ENCODE results near the gene MOCOS. TPM values are rescaled to one million over a fixed set of nuclear protein-coding genes. Genes with fewer than 3 reads are reported as not detected.
"Not testable (repeated sequence)": the region's sequence is repeated elsewhere in the genome, so short reads cannot be mapped to it uniquely, and the experiment has no call there.

The MOCOS gene
- total RNA-seq, 2 experiments from 2014 or later = 0.19 to 0.23 TPM

- POLR2A ChIA-PET = no interaction called here
- Mint-ChIP-seq H3K9me3 (no peaks in the 10 kb centered on the region), H3K4me1 (peaks cover 2% of the 10 kb centered on the region), H3K36me3 (peaks cover 53% of the 10 kb centered on the region), H3K4me3 (no peak overlapping the region), H3K27me3 (no peaks in the 10 kb centered on the region), H3K27ac (no peak overlapping the region)
- no peak for ATAC-seq (ENCODE audit: low read depth)
- no peak for DNase-seq
Observed at GRCh38 chr18:36162981-36163380, 24.3 kb upstream of the MOCOS start.

DNA sequence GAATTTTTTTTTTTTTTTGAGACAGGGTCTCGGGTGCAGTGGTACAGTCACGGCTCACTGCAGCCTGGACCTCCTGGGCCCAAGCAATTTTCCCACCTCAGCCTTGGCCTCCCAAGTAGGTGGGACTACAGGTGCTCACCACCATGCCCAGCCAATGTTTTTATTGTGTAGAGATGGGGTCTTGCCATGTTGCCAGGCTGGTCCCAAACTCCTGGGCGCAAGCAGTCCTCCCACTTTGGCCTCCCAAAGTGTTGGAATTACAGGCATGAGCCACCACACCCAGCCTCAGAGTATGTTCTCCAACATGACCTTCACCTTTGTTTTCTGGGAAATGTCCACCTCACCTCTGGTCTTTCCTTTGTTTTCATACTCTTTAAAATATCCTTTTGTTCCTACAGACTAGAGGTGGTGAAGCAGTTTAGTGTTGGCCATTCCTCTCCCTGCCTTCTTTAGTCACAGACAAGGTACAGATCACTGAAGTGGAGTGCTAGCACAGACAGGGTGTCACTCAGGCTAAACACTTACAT, 19.5 kb upstream of the MOCOS start:
- H3K36me3 Mint-ChIP-seq = peaks cover 43% of the 10 kb centered on the region
- H3K4me1 Mint-ChIP-seq = peaks cover 5% of the 10 kb centered on the region
- no peaks in the 10 kb centered on the region for H3K27me3 Mint-ChIP-seq
- no peaks in the 10 kb centered on the region for H3K9me3 Mint-ChIP-seq
- H3K27ac Mint-ChIP-seq = no peak overlapping the region
- H3K4me3 Mint-ChIP-seq = no peak overlapping the region
- POLR2A ChIA-PET = no interaction called here
- DNase-seq (no peak), ATAC-seq (ENCODE audit: low read depth) (no peak)

DNA sequence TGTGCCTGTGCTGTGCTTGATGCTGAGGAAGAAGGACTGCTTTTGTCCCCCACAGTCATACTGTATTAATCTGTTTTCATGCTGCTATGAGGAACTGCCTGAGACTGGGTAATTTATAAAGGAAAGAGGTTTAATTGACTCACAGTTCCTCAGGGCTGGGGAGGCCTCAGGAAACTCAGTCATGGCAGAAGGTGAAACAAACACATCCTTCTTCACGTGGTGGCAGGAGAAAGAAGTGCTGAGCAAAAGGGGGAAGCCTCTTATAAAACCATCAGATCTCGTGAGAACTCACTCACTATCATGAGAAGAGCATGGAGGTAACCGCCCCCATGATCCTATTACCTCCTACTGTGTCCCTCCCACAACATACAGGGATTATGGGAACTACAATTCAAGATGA, 19.0 kb upstream of the MOCOS start:
- DNase-seq = not testable (repeated sequence)

DNA sequence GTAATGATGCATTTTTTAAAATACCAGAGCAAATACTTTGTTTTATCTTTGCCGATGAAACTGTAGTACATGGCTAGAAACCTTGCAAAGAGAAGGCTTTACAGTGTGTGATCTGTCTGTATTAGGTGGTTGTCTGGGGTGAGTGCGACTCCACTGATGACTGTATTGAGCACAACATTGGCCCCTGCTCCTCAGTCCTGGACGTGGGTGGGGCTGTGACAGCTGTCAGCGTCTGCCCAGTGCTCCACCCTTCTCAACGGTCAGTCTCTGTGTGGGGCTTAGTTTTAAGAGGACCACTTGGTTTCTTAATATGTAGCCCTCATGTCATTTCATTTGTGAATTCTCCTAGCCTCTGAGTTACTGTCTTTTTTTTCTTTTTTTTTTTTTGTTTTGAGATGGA, 17.4 kb upstream of the MOCOS start:
- no peak overlapping the region for H3K4me3 Mint-ChIP-seq
- peaks cover 31% of the 10 kb centered on the region for H3K36me3 Mint-ChIP-seq
- no peak for ATAC-seq (ENCODE audit: low read depth)
- H3K27me3 Mint-ChIP-seq = no peaks in the 10 kb centered on the region
- peaks cover 5% of the 10 kb centered on the region for H3K4me1 Mint-ChIP-seq
- POLR2A ChIA-PET = no interaction called here
- no peak overlapping the region for H3K27ac Mint-ChIP-seq
- no peaks in the 10 kb centered on the region for H3K9me3 Mint-ChIP-seq
- DNase-seq = no peak

More for the DNA sequence above, 19.0 kb upstream of the MOCOS start:
- H3K9me3 Mint-ChIP-seq; H3K4me1 Mint-ChIP-seq; POLR2A ChIA-PET; H3K4me3 Mint-ChIP-seq; ATAC-seq (ENCODE audit: low read depth); H3K27ac Mint-ChIP-seq; H3K27me3 Mint-ChIP-seq: not testable (repeated sequence)
- peaks cover 40% of the 10 kb centered on the region for H3K36me3 Mint-ChIP-seq

- Mint-ChIP-seq H3K27ac (no peak overlapping the region), H3K27me3 (no peaks in the 10 kb centered on the region), H3K36me3 (peaks cover 28% of the 10 kb centered on the region), H3K4me1 (peaks cover 14% of the 10 kb centered on the region), H3K9me3 (no peaks in the 10 kb centered on the region), H3K4me3 (no peak overlapping the region)
- DNase-seq = no peak
- ATAC-seq (ENCODE audit: low read depth) = no peak
- POLR2A ChIA-PET = no interaction called here
Observed at GRCh38 chr18:36175481-36175880, 11.8 kb upstream of the MOCOS start.

- POLR2A ChIA-PET = no interaction called here
Observed at GRCh38 chr18:36176177-36176584, 11.1 kb upstream of the MOCOS start.

DNA sequence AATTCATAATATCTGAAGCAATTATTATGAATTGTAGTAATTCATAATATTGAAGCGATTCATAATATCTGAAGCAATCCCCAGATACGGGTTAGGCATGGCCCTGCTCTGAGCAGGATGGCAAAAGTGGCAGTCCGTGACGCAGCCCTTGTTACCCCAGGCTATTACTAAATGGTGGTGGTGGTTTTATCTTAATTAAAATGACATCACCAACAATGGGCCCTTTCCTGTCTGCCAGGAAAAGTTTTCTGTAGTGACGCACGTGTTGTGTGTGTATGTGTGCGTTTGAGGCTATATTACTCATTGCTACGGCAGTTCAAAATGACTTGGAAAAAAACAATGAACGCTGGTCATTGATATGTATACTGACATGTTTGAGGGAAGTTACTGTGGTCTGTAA, 10.6 kb upstream of the MOCOS start:
- no peaks in the 10 kb centered on the region for H3K9me3 Mint-ChIP-seq
- H3K27ac Mint-ChIP-seq = no peak overlapping the region
- no peak overlapping the region for H3K4me3 Mint-ChIP-seq
- no peak for DNase-seq
- POLR2A ChIA-PET = no interaction called here
- ATAC-seq (ENCODE audit: low read depth) = no peak
- peaks cover 23% of the 10 kb centered on the region for H3K36me3 Mint-ChIP-seq
- H3K4me1 Mint-ChIP-seq = peaks cover 15% of the 10 kb centered on the region
- no peaks in the 10 kb centered on the region for H3K27me3 Mint-ChIP-seq

More at GRCh38 chr18:36176177-36176584, 11.1 kb upstream of the MOCOS start:
- ATAC-seq (ENCODE audit: low read depth) (no peak), DNase-seq (no peak)
- Mint-ChIP-seq H3K9me3 (no peaks in the 10 kb centered on the region), H3K36me3 (peaks cover 24% of the 10 kb centered on the region), H3K4me1 (peaks cover 15% of the 10 kb centered on the region), H3K27me3 (no peaks in the 10 kb centered on the region), H3K27ac (no peak overlapping the region), H3K4me3 (no peak overlapping the region)

DNA sequence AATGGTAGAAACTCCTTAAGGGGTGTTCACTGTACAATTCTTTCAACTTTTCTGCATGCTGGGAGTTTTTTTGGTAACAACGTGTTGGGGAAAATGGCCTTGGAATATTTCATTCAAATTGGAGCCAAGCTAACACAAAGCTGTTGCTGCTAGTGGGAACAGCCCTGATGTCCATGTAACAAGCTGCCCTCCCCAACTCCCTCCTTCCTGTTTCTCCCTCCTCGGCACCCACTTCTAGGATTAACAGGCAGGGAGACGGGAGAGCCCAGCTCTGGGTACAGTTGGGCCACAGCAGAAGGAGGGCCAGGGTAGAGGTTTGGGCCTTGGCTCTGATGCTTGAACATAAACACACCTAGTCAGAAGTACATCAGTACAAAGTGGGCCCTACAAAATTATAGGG, 9.4 kb upstream of the MOCOS start:
- no peaks in the 10 kb centered on the region for H3K27me3 Mint-ChIP-seq
- no peak for ATAC-seq (ENCODE audit: low read depth)
- no peaks in the 10 kb centered on the region for H3K9me3 Mint-ChIP-seq
- DNase-seq = no peak
- H3K4me1 Mint-ChIP-seq = peaks cover 15% of the 10 kb centered on the region
- H3K36me3 Mint-ChIP-seq = peaks cover 19% of the 10 kb centered on the region
- POLR2A ChIA-PET = no interaction called here
- no peak overlapping the region for H3K27ac Mint-ChIP-seq
- no peak overlapping the region for H3K4me3 Mint-ChIP-seq

DNA sequence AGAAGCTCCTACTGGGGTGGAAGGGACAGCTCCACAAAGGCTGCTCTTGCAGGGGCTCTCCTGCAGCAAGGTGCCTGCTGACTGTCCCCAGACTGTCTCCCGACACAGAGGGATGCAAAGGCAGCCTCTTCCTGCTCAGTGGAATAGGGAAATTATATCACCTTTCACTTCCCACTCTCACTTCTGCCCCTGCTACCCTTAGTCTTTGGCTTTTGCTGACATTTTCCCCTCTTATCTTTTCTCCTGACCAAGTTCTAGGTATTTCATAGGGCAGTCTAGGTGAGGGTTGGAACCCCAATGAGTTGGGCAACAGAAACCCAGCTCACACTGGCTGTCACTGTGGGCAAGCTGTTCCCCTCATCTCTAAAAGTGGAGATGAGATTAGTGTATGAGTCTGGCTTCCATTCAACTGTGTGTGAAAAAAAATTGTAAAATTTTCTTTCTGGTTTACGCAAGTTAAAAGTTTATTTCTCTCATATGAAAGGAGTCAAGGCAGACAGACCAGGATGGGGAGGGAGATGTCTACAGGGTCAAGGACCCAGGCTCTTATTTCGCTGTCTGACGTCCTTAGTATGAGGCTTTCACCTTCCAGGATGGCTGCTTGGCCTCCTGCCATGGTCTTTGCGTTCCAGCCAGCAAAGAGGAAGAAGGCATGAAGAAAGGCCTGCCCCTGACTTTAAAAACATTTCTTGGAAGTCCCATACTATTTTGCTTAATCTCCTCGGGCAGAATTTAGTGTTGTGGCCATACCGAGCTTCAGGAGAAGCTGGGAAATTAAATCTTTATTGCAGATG, 7.5 kb upstream of the MOCOS start:
- DNase-seq = no peak
- Mint-ChIP-seq H3K27ac (peak overlapping the region; percentile 46), H3K36me3 (peaks cover 19% of the 10 kb centered on the region)

GRCh38 chr18:36181441-36181840, 5.9 kb upstream of the MOCOS start:
- no peak for DNase-seq
- ATAC-seq (ENCODE audit: low read depth) = no peak
- POLR2A ChIA-PET = no interaction called here
- no peaks in the 10 kb centered on the region for H3K9me3 Mint-ChIP-seq
- no peaks in the 10 kb centered on the region for H3K27me3 Mint-ChIP-seq
- no peak overlapping the region for H3K27ac Mint-ChIP-seq
- H3K4me1 Mint-ChIP-seq = peaks cover 8% of the 10 kb centered on the region
- H3K36me3 Mint-ChIP-seq = peaks cover 11% of the 10 kb centered on the region
- no peak overlapping the region for H3K4me3 Mint-ChIP-seq

More for the DNA sequence above, 7.5 kb upstream of the MOCOS start:
- ATAC-seq (ENCODE audit: low read depth) = no peak
- no peak overlapping the region for H3K4me3 Mint-ChIP-seq
- no peaks in the 10 kb centered on the region for H3K9me3 Mint-ChIP-seq
- POLR2A ChIA-PET = no interaction called here
- H3K4me1 Mint-ChIP-seq = peaks cover 15% of the 10 kb centered on the region
- H3K27me3 Mint-ChIP-seq = no peaks in the 10 kb centered on the region

DNA sequence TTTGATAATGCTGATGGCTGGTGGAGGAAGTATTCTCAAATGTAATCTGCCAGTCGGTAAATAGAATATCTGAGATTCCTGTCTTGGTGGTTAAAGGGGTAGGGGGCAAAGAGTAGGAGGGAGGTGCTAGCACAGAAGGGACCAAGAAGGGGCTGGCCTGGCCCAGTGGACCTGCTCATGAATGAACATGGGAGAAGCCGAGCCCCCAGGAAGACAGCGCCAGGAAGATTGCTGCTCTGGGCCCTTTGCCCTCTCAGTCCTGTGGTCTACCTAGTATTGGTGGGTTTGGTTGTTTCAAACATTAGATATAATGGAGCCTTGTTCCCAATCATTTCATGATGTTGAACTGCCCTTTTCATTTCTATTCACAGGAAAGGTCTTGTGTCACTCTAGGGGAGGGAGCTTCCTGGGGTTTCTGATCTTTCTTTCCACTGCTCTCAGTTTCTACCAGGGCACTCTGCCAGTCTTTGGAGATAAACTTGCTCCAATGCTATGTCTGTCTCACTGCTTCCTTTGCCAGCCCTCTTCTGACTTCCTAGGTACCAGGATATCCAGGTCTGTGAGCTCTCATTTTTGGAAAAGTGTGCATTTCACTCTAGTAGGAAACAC, 5.3 kb upstream of the MOCOS start:
- H3K9me3 Mint-ChIP-seq = no peaks in the 10 kb centered on the region
- peaks cover 9% of the 10 kb centered on the region for H3K36me3 Mint-ChIP-seq
- no peak overlapping the region for H3K4me3 Mint-ChIP-seq
- no peak overlapping the region for H3K27ac Mint-ChIP-seq
- POLR2A ChIA-PET = no interaction called here
- ATAC-seq (ENCODE audit: low read depth) = no peak
- no peaks in the 10 kb centered on the region for H3K27me3 Mint-ChIP-seq
- no peak for DNase-seq
- H3K4me1 Mint-ChIP-seq = peaks cover 9% of the 10 kb centered on the region

- Mint-ChIP-seq H3K27ac (no peak overlapping the region), H3K4me3 (no peak overlapping the region), H3K27me3 (peaks cover 3% of the 10 kb centered on the region), H3K4me1 (peaks cover 9% of the 10 kb centered on the region), H3K36me3 (peaks cover 4% of the 10 kb centered on the region), H3K9me3 (no peaks in the 10 kb centered on the region)
- no peak for DNase-seq
- POLR2A ChIA-PET = no interaction called here
- ATAC-seq (ENCODE audit: low read depth) = no peak
Observed at GRCh38 chr18:36183033-36183432, 4.3 kb upstream of the MOCOS start.

DNA sequence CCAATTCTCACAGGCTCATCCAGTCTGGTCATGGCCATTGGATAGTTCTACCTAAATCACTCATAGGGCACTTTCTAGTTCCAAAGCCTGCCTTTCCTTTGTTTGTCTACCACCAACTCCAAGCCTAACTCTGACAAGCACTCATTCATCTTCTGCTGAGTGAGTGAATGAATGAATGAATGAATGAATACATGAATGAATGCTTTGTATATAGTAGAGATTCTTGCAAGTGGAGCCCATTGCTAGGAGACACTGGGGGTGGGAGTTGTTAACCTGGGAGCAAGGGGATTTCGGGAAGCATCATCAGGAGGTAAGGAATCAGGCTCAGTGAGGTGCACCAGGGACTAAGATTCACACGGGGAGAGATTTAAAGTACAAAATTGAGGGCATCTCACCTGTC, 3.3 kb upstream of the MOCOS start:
- ATAC-seq (ENCODE audit: low read depth) = no peak
- H3K27ac Mint-ChIP-seq = no peak overlapping the region

GRCh38 chr18:36185157-36185556, 2.1 kb upstream of the MOCOS start:
- H3K27ac Mint-ChIP-seq = no peak overlapping the region

More for the DNA sequence above, 3.3 kb upstream of the MOCOS start:
- POLR2A ChIA-PET = no interaction called here
- Mint-ChIP-seq H3K4me1 (peaks cover 13% of the 10 kb centered on the region), H3K36me3 (no peaks in the 10 kb centered on the region), H3K27me3 (peaks cover 12% of the 10 kb centered on the region), H3K9me3 (no peaks in the 10 kb centered on the region), H3K4me3 (no peak overlapping the region)
- DNase-seq = no peak

More at GRCh38 chr18:36185157-36185556, 2.1 kb upstream of the MOCOS start:
- Mint-ChIP-seq H3K4me1 (peaks cover 7% of the 10 kb centered on the region), H3K27me3 (peaks cover 17% of the 10 kb centered on the region), H3K9me3 (no peaks in the 10 kb centered on the region), H3K4me3 (no peak overlapping the region), H3K36me3 (no peaks in the 10 kb centered on the region)
- ATAC-seq (ENCODE audit: low read depth) (no peak), DNase-seq (no peak)
- POLR2A ChIA-PET = no interaction called here

All from activated naive CD8-positive, alpha-beta T cell treated with anti-CD3 and anti-CD28 coated beads, Interleukin-2, amount 10 ng/mL, durations not matched to agents 7 days and 5 days (primary cell).